GM19467 (cell line): ENCODE measurements around the gene CD46.
"Not testable (repeated sequence)": the region's sequence is repeated elsewhere in the genome, so short reads cannot be mapped to it uniquely, and the experiment has no call there.

ENCODE experiments used
- ATAC-seq: cut with Tn5 transposase; IDR thresholded peaks from one replicate; pipeline ENCODE4 v1.9.1; 2021; ENCODE audit warnings: mild to moderate bottlenecking, moderate library complexity; ENCODE audit not compliant: unreplicated experiment

CD46 gene

GRCh38 chr1:207751790-207752455, at the start of gene CD46:
Gene CD46 (plus strand): TSS chr1:207752054. CDS start chr1:207752213, 159 bp downstream.
- peak; percentile 95 for ATAC-seq

GRCh38 chr1:207702317-207702716, 49.5 kb upstream of the CD46 start:
- no peak for ATAC-seq

GRCh38 chr1:207703712-207704111, 48.1 kb upstream of the CD46 start:
- ATAC-seq, result no peak

GRCh38 chr1:207708004-207708403, 43.9 kb upstream of the CD46 start:
- not testable (repeated sequence) for ATAC-seq

GRCh38 chr1:207711285-207711684, 40.6 kb upstream of the CD46 start:
- no peak for ATAC-seq

GRCh38 chr1:207712701-207713100, 39.2 kb upstream of the CD46 start:
- not testable (repeated sequence) for ATAC-seq

- no peak for ATAC-seq
Observed at GRCh38 chr1:207713529-207713928, 38.3 kb upstream of the CD46 start.

- ATAC-seq, result no peak
Observed at GRCh38 chr1:207719234-207719633, 32.6 kb upstream of the CD46 start.

- not testable (repeated sequence) for ATAC-seq
Observed at GRCh38 chr1:207728200-207728858, 23.5 kb upstream of the CD46 start.

- ATAC-seq, result not testable (repeated sequence)
Observed at GRCh38 chr1:207737503-207738157, 14.2 kb upstream of the CD46 start.

GRCh38 chr1:207738158-207738659, 13.6 kb upstream of the CD46 start:
- ATAC-seq, result not testable (repeated sequence)

GRCh38 chr1:207740207-207740606, 11.6 kb upstream of the CD46 start:
- no peak for ATAC-seq

- no peak for ATAC-seq
Observed at GRCh38 chr1:207742850-207743555, 8.9 kb upstream of the CD46 start.

- ATAC-seq, result no peak
Observed at GRCh38 chr1:207744000-207744534, 7.8 kb upstream of the CD46 start.

GRCh38 chr1:207745285-207745684, 6.6 kb upstream of the CD46 start:
- no peak for ATAC-seq

GRCh38 chr1:207745839-207746767, 5.8 kb upstream of the CD46 start:
- no peak for ATAC-seq

GRCh38 chr1:207747627-207748492, 4.0 kb upstream of the CD46 start:
- no peak for ATAC-seq

GRCh38 chr1:207748737-207749528, 2.9 kb upstream of the CD46 start:
- ATAC-seq, result no peak
